GM23248 (cell line): ENCODE data around the gene NRG3.

Experiments
- EZH2 ChIP-seq: fragments of 200-600 bp; sonication (generic); IDR thresholded peaks from 2 replicates; pipeline ENCODE4 v1.6.1; 2018; ENCODE audit warnings: antibody characterized with exemption, mild to moderate bottlenecking; ENCODE audit not compliant: insufficient read depth, poor library complexity, severe bottlenecking
- EZH2phosphoT487 ChIP-seq: fragments of 200-600 bp; sonication (generic); IDR thresholded peaks from 2 replicates; pipeline ENCODE4 v1.6.1; 2018; ENCODE audit warnings: antibody characterized with exemption, moderate library complexity, mild to moderate bottlenecking, low read depth; ENCODE audit not compliant: insufficient read depth

DNA sequence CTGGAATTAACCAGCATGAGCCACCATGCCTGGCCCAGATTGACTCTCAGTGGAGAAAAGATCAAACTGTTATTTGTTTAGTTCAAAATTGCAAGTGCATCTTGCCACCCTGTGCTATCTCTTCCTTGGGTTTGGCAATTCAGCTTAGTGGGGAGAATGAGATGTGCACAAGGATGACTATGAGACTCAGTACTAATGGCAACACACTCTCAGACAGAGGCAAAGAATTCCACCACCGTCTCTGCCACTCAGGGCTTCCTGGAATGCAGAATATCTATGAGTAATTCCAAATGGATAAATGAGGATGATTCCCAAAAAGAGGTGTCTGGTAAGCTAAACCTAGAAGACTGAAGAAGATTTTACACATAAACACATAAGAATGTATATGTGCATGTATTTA lies 525.8 kb downstream of the NRG3 start:
- TF ChIP-seq EZH2, result no peak
- TF ChIP-seq EZH2phosphoT487, result no peak
